PC-9 (cell line): ENCODE results near the gene LCLAT1. TPM values are rescaled to one million over a fixed set of nuclear protein-coding genes. Genes with fewer than 3 reads are reported as not detected.

Experiments used
- BruUV-seq: library from RNA; stranded (reverse); fragments of 400-500 nt; replicated peaks from 2 replicates; lab custom pipeline; 2021; lab: Mats Ljungman, UMichigan
- CTCF ChIA-PET: fragments of 300-600 bp; sonication (Branson Sonifier 250); formaldehyde crosslinking; loops from one replicate; lab custom pipeline; 2022; ENCODE audit warnings: antibody characterized with exemption; lab: Charles Lee
- POLR2A ChIA-PET: fragments of 300-600 bp; sonication (Branson Sonifier 250); formaldehyde crosslinking; loops from one replicate; lab custom pipeline; 2022; ENCODE audit warnings: antibody characterized with exemption; ENCODE audit not compliant: unreplicated experiment; lab: Charles Lee
- DNase-seq, 2 experiments: peaks; one replicate each; pipeline versions ENCODE4 v3.0.0 to v3.0.0-alpha.2; 2015 to 2022; ENCODE audit warnings: mixed read lengths in 1 of 2
- H2AFZ ChIP-seq: fragments of 200-600 bp; sonication (generic); 2 replicates; pipeline ENCODE4 v1.8.1; 2017; ENCODE audit warnings: antibody characterized with exemption
- H3F3A ChIP-seq: fragments of 200-600 bp; sonication (generic); 2 replicates; pipeline ENCODE4 v1.8.1; 2017; ENCODE audit warnings: antibody characterized with exemption, mild to moderate bottlenecking, low read depth; ENCODE audit not compliant: insufficient read depth
- H3K27ac ChIP-seq: fragments of 200-600 bp; sonication (generic); 2 replicates; pipeline ENCODE4 v1.6.1; 2016; ENCODE audit warnings: mixed run types
- H3K27me3 ChIP-seq: fragments of 200-600 bp; sonication (generic); 2 replicates; pipeline ENCODE4 v1.6.1; 2016; ENCODE audit warnings: low read depth, mixed run types; ENCODE audit not compliant: insufficient read depth
- H3K36me3 ChIP-seq: fragments of 200-600 bp; sonication (generic); 2 replicates; pipeline ENCODE4 v1.6.1; 2016; ENCODE audit warnings: low read depth, mixed run types
- H3K4me1 ChIP-seq: fragments of 200-600 bp; sonication (generic); replicated peaks from 2 replicates; pipeline ENCODE4 v1.6.1; 2016; ENCODE audit warnings: mixed run types; ENCODE audit not compliant: insufficient read depth
- H3K4me2 ChIP-seq: fragments of 200-600 bp; sonication (generic); 2 replicates; pipeline ENCODE4 v1.6.1; 2017; ENCODE audit warnings: mixed run types
- H3K4me3 ChIP-seq: fragments of 200-600 bp; sonication (generic); 2 replicates; pipeline ENCODE4 v1.6.1; 2016; ENCODE audit warnings: mixed run types
- H3K79me2 ChIP-seq: fragments of 200-600 bp; sonication (generic); 2 replicates; pipeline ENCODE4 v1.6.1; 2017; ENCODE audit warnings: low read depth, mixed run types
- H3K9me2 ChIP-seq: fragments of 200-600 bp; sonication (generic); 2 replicates; pipeline ENCODE4 v1.8.1; 2017; ENCODE audit warnings: mild to moderate bottlenecking; ENCODE audit not compliant: insufficient read depth
- H3K9me3 ChIP-seq: fragments of 200-600 bp; sonication (generic); 2 replicates; pipeline ENCODE4 v1.8.1; 2016; ENCODE audit warnings: low read depth; ENCODE audit not compliant: insufficient read depth
- H4K20me1 ChIP-seq: fragments of 200-600 bp; sonication (generic); 2 replicates; pipeline ENCODE4 v1.8.1; 2017; ENCODE audit not compliant: insufficient read depth
- EZH2 ChIP-seq: fragments of 200-600 bp; sonication (generic); IDR thresholded peaks from 2 replicates; pipeline ENCODE4 v1.8.0; 2017; ENCODE audit warnings: antibody characterized with exemption, low read depth
- intact Hi-C: fragments of 100-400 bp; cut with micrococcal nuclease; formaldehyde crosslinking; loops from one replicate; pipeline ENCODE4 v1.10.0; 2022; ENCODE audit not compliant: unreplicated experiment
- total RNA-seq: library from RNA; stranded (reverse); gene quantifications from 2 replicates; pipeline ENCODE4 v1.2.3, GENCODE V29; 2021
- TF ChIP-seq, protein P1 (sequence below): fragments of 200-600 bp; sonication (generic); conservative IDR thresholded peaks from 2 replicates; pipeline ENCODE4 v1.6.1; 2017; ENCODE audit warnings: mixed run types, antibody characterized with exemption, mild to moderate bottlenecking, moderate library complexity

LCLAT1 gene
- total RNA-seq, 1 experiment from 2014 or later, result 35.7 TPM

DNA sequence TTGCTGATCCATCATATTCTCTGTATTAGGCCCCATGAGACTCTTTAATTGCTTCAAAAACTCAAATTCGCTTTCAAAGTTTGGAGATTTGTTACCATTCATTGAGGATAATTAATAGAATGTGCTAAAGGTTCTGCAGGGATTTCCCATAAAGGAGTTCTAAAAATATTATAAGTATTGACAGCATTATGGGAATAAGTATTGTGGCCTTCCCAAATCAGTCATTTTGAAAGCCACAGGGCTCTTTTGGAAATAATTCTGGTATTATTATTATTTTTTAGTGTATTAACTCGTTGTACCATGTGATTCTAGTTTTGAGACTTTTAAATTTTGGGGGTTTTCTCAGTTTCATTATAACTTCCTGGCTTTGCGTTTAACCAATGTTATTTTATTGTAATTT, 37.1 kb downstream of the LCLAT1 start:
- Histone ChIP-seq H4K20me1 (0 out of 2 replicates have a peak, but pooled peaks cover 5% of the 10 kb centered on the region), H3K4me2 (no peak overlapping the region), H3K27ac (no peak overlapping the region), H3K27me3 (no peaks in the 10 kb centered on the region), H3K9me3 (no peaks in the 10 kb centered on the region), H3K36me3 (no peaks in the 10 kb centered on the region), H3K4me3 (no peak overlapping the region), H3K79me2 (peaks cover 35% of the 10 kb centered on the region), H3K4me1 (no peaks in the 10 kb centered on the region), H3F3A (no peaks in the 10 kb centered on the region), H2AFZ (no peak overlapping the region), H3K9me2 (no peaks in the 10 kb centered on the region)
- CTCF ChIA-PET, result no interaction called here
- POLR2A ChIA-PET, result interaction anchor here (0.7 kb wide), 1 partner anchor 14 kb away, joined by 3 read pairs; no protein-coding TSS in a partner anchor
- BruUV-seq, result no TSS peak
- TF ChIP-seq, protein P1, sequence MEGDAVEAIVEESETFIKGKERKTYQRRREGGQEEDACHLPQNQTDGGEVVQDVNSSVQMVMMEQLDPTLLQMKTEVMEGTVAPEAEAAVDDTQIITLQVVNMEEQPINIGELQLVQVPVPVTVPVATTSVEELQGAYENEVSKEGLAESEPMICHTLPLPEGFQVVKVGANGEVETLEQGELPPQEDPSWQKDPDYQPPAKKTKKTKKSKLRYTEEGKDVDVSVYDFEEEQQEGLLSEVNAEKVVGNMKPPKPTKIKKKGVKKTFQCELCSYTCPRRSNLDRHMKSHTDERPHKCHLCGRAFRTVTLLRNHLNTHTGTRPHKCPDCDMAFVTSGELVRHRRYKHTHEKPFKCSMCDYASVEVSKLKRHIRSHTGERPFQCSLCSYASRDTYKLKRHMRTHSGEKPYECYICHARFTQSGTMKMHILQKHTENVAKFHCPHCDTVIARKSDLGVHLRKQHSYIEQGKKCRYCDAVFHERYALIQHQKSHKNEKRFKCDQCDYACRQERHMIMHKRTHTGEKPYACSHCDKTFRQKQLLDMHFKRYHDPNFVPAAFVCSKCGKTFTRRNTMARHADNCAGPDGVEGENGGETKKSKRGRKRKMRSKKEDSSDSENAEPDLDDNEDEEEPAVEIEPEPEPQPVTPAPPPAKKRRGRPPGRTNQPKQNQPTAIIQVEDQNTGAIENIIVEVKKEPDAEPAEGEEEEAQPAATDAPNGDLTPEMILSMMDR, result no peak
- no peak for TF ChIP-seq EZH2
- DNase-seq, result no peak
- intact Hi-C loops, result no loop called here

DNA sequence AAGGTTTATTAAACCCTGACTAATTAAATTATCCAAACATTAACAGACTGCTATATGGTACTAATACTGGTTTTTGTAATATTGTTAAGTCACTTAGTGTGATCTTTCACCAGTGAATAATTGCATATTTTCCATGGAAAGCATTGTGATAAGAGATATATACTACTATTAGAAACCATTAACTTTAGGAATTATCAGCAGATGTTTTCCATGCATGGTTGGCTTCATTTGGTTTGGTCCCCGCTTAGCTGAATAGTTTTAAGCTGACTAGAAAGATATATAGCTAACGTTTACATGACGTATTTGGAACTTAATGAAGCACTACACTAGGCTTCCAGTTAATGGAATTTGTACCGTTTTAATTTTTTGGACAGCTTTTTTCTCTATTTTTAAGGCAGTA, 37.9 kb downstream of the LCLAT1 start:
- intact Hi-C loops, result no loop called here
- H3K4me3 ChIP-seq, result no peak overlapping the region
- DNase-seq, result no peak
- H3K9me3 ChIP-seq, result no peaks in the 10 kb centered on the region
- ChIA-PET POLR2A (no interaction called here), CTCF (no interaction called here)
- H3K9me2 ChIP-seq, result no peaks in the 10 kb centered on the region
- TF ChIP-seq EZH2, result no peak
- no TSS peak for BruUV-seq
- peaks cover 35% of the 10 kb centered on the region for H3K79me2 ChIP-seq
- no peaks in the 10 kb centered on the region for H3F3A ChIP-seq
- no peak overlapping the region for H3K27ac ChIP-seq
- H2AFZ ChIP-seq, result no peak overlapping the region
- H3K27me3 ChIP-seq, result no peaks in the 10 kb centered on the region
- H4K20me1 ChIP-seq, result 0 out of 2 replicates have a peak, but pooled peaks cover 5% of the 10 kb centered on the region
- H3K36me3 ChIP-seq, result no peaks in the 10 kb centered on the region
- no peak overlapping the region for H3K4me2 ChIP-seq
- H3K4me1 ChIP-seq, result no peaks in the 10 kb centered on the region

DNA sequence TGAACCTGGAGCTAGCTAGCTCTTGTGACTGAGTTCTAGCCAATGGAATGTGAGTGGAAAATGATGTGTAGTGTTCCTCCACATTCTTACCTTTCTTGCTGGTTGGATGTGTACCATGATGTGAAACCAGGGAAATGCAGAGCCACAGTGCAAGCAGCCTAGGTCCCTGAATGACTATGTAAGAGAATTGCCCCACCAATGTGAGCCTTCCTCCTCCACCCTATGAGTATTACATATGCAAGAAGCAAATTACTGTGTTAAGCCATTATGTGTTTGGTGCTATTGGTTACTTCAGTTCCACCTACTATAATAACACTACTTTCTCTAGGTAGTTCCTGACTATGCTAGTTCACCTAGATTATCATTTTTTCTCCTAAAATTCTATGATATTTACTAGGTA, 39.6 kb downstream of the LCLAT1 start:
- H3K9me3 ChIP-seq, result no peaks in the 10 kb centered on the region
- no peaks in the 10 kb centered on the region for H3K27me3 ChIP-seq
- TF ChIP-seq EZH2, result no peak
- TF ChIP-seq, protein P1, result no peak
- POLR2A ChIA-PET, result no interaction called here
- no peak for DNase-seq
- no TSS peak for BruUV-seq
- H3F3A ChIP-seq, result no peaks in the 10 kb centered on the region; the same call in 1 of the 2 replicates
- H4K20me1 ChIP-seq, result 0 out of 2 replicates have a peak, but pooled peaks cover 5% of the 10 kb centered on the region
- CTCF ChIA-PET, result no interaction called here
- intact Hi-C loops, result no loop called here
- H3K4me2 ChIP-seq, result no peak overlapping the region
- no peaks in the 10 kb centered on the region for H3K9me2 ChIP-seq
- H3K4me3 ChIP-seq, result no peak overlapping the region
- peaks cover 40% of the 10 kb centered on the region for H3K79me2 ChIP-seq
- no peaks in the 10 kb centered on the region for H3K4me1 ChIP-seq
- no peaks in the 10 kb centered on the region for H3K36me3 ChIP-seq
- H2AFZ ChIP-seq, result no peak overlapping the region
- no peak overlapping the region for H3K27ac ChIP-seq

DNA sequence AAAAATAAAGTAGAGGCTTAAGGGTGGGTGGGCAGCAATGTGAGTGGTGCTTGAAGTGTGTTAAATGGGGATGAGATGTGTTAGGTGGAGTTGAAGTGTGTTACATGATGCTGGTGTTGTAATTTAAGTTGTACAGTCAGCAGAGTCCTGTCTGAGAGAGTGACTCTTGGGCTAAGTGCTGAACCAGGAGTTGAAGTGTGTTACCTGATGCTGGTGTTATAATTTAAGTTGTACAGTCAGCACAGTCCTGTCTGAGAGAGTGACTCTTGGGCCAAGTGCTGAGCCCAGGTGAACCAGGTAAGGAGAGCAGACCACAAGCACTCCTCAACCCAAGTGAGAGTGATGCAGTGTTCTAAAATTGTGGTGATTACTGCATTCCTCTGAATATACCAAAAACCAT, 40.6 kb downstream of the LCLAT1 start:
- CTCF ChIA-PET, result no interaction called here

More for the DNA sequence above, 40.6 kb downstream of the LCLAT1 start:
- H3K9me3 ChIP-seq, result no peaks in the 10 kb centered on the region
- H2AFZ ChIP-seq, result no peak overlapping the region
- no peak overlapping the region for H3K27ac ChIP-seq
- H3K4me3 ChIP-seq, result no peak overlapping the region
- DNase-seq, result no peak
- H3K4me2 ChIP-seq, result no peak overlapping the region
- 0 out of 2 replicates have a peak, but pooled peaks cover 5% of the 10 kb centered on the region for H4K20me1 ChIP-seq
- no TSS peak for BruUV-seq
- H3K27me3 ChIP-seq, result no peaks in the 10 kb centered on the region
- H3K36me3 ChIP-seq, result no peaks in the 10 kb centered on the region
- POLR2A ChIA-PET, result no interaction called here
- TF ChIP-seq, protein P1, result no peak
- no peak for TF ChIP-seq EZH2
- no peaks in the 10 kb centered on the region for H3K4me1 ChIP-seq
- intact Hi-C loops, result no loop called here
- no peaks in the 10 kb centered on the region for H3K9me2 ChIP-seq
- H3F3A ChIP-seq, result peaks cover 5% of the 10 kb centered on the region; the same call in 1 of the 2 replicates
- H3K79me2 ChIP-seq, result peaks cover 42% of the 10 kb centered on the region
